CD4-positive, alpha-beta T cell treated with Interferon gamma for 1 hour (primary cell): ENCODE measurements around the gene POLR2I.
"Not testable (repeated sequence)": the region's sequence is repeated elsewhere in the genome, so short reads cannot be mapped to it uniquely, and the experiment has no call there.

Experiments
- DNase-seq: peaks from one replicate; pipeline ENCODE4 v3.0.0-alpha.2; 2020

The POLR2I gene

GRCh38 chr19:36099166-36099785 lies 15.4 kb downstream of the POLR2I start:
- no peak for DNase-seq

- no peak for DNase-seq
These were observed 17.6 kb downstream of the POLR2I start for GRCh38 chr19:36097036-36097435.

- DNase-seq = no peak
These were observed 21.0 kb downstream of the POLR2I start for GRCh38 chr19:36093687-36094086.

- no peak for DNase-seq
These were observed 21.5 kb downstream of the POLR2I start for GRCh38 chr19:36093146-36093662.

GRCh38 chr19:36092566-36092965 lies 22.1 kb downstream of the POLR2I start:
- no peak for DNase-seq

- DNase-seq = no peak
These were observed 23.6 kb downstream of the POLR2I start for GRCh38 chr19:36090910-36091695.

GRCh38 chr19:36089847-36090246 lies 24.8 kb downstream of the POLR2I start:
- no peak for DNase-seq

- DNase-seq = no peak
These were observed 28.3 kb downstream of the POLR2I start for GRCh38 chr19:36086326-36086725.

- no peak for DNase-seq
These were observed 30.3 kb downstream of the POLR2I start for GRCh38 chr19:36084231-36085009.

- DNase-seq = no peak
These were observed 31.8 kb downstream of the POLR2I start for GRCh38 chr19:36082916-36083315.

- DNase-seq = no peak
These were observed 32.8 kb downstream of the POLR2I start for GRCh38 chr19:36081894-36082293.

- no peak for DNase-seq
These were observed 33.3 kb downstream of the POLR2I start for GRCh38 chr19:36081385-36081784.

GRCh38 chr19:36079389-36079945 lies 35.2 kb downstream of the POLR2I start:
- DNase-seq = no peak

- DNase-seq = no peak
These were observed 41.4 kb downstream of the POLR2I start for GRCh38 chr19:36073121-36073876.

GRCh38 chr19:36072081-36072480 lies 42.6 kb downstream of the POLR2I start:
- no peak for DNase-seq

GRCh38 chr19:36068810-36069499 lies 45.7 kb downstream of the POLR2I start:
- not testable (repeated sequence) for DNase-seq

GRCh38 chr19:36067681-36068080 lies 47.0 kb downstream of the POLR2I start:
- no peak for DNase-seq

- DNase-seq = no peak
These were observed 49.8 kb downstream of the POLR2I start for GRCh38 chr19:36064826-36065225.
